Lower leg skin (tissue), 4 donors: ENCODE measurements around the gene GLIPR2. TPM values are rescaled to one million over a fixed set of nuclear protein-coding genes. Genes with fewer than 3 reads are reported as not detected.

Source experiments
- DNase-seq, 2 donors: peaks; one replicate each; pipeline ENCODE4 v3.0.0-alpha.2; 2019; ENCODE audit warnings: low spot score in 2 of 2
- H3K4me3 ChIP-seq: fragments of 200-600 bp; sonication (generic); 2 replicates; pipeline ENCODE4 v1.5.1; 2017; ENCODE audit warnings: mild to moderate bottlenecking, low read depth; ENCODE audit not compliant: poor library complexity, severe bottlenecking
- POLR2A ChIP-seq, 2 donors: fragments of 450-650 bp; IDR thresholded peaks; one replicate each; pipeline ENCODE4 v1.6.1; 2016 to 2017; ENCODE audit warnings: antibody characterized with exemption in 2 of 2, mild to moderate bottlenecking in 1 of 2, moderate library complexity in 1 of 2
- WGBS, 2 donors: methylation state at CpG; one replicate each; pipeline ENCODE4 v1.1.5; 2018; 5-methylcytosine and 5-hydroxymethylcytosine counted together
- intact Hi-C: fragments of 100-400 bp; cut with DNase I; formaldehyde crosslinking; loops from one replicate; pipeline ENCODE4 v1.15.0; 2023; ENCODE audit warnings: low total_unique reads
- total RNA-seq, 4 donors: library from RNA; depleted of rRNA; stranded (reverse); fragments of >200 nt; gene quantifications; one replicate each; pipeline ENCODE4 v1.1.0, GENCODE V29; 2016
- TF ChIP-seq, protein P1 (sequence below), 3 donors: fragments of 450-650 bp; IDR thresholded peaks; one replicate each; pipeline ENCODE4 v1.5.1; 2016; ENCODE audit warnings: antibody characterized with exemption in 3 of 3, mild to moderate bottlenecking in 3 of 3, moderate library complexity in 2 of 3

Gene GLIPR2
- total RNA-seq, 4 donors from 2014 or later: 5.2 to 10.1 (median 6.5) TPM

DNA sequence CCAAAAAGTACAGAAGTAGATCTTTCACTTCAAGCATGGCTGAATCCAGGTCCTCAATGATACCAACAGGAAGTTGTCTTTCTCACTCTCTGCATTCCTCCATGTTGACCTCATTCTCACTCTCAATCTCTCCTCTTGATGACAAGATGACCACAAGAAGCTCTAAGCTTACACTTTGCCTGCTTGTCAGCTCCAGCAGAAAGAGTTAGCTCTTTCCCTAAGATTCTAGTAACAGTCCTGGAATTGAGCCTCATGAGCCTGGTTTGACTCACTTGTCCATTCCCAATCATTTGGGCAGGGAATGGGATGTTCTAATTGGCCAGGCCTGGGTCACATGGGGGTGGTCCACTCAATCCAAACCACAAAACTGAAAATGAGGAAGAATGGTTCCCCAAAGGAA is 50.9 kb downstream of the GLIPR2 start:
- TF ChIP-seq POLR2A (IDR thresholded peaks at IDR 0.05): no peak
- TF ChIP-seq, protein P1, sequence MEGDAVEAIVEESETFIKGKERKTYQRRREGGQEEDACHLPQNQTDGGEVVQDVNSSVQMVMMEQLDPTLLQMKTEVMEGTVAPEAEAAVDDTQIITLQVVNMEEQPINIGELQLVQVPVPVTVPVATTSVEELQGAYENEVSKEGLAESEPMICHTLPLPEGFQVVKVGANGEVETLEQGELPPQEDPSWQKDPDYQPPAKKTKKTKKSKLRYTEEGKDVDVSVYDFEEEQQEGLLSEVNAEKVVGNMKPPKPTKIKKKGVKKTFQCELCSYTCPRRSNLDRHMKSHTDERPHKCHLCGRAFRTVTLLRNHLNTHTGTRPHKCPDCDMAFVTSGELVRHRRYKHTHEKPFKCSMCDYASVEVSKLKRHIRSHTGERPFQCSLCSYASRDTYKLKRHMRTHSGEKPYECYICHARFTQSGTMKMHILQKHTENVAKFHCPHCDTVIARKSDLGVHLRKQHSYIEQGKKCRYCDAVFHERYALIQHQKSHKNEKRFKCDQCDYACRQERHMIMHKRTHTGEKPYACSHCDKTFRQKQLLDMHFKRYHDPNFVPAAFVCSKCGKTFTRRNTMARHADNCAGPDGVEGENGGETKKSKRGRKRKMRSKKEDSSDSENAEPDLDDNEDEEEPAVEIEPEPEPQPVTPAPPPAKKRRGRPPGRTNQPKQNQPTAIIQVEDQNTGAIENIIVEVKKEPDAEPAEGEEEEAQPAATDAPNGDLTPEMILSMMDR (IDR thresholded peaks at IDR 0.05): no peak
- intact Hi-C loops: no loop called here
- DNase-seq: no peak
- no peak overlapping the region for H3K4me3 ChIP-seq

DNA sequence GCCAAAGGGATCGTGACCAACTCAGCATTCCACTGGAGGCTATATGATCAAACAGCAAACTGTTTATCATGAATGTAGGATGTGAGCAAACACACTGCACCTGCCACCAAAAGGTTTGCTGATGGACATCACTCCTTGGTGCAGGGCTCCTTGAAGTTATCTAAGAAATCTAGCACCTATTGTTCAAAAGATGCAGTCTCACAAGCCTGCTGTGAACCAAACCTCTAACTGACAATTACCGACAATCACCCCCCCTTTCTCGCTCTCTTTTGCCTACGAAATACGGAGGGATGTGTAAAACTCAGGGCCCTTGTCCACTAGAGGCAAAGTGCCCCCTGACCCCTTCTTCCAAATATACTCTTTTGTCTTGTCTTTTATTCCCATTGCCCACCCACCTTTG is 51.7 kb downstream of the GLIPR2 start:
- 90 to 94% methylated on average over 5 of the region's 5 CpGs for WGBS, 2 donors
- TF ChIP-seq POLR2A (IDR thresholded peaks at IDR 0.05): no peak
- TF ChIP-seq, protein P1 (IDR thresholded peaks at IDR 0.05): no peak
- intact Hi-C loops: no loop called here
- no peak overlapping the region for H3K4me3 ChIP-seq
- DNase-seq: no peak

DNA sequence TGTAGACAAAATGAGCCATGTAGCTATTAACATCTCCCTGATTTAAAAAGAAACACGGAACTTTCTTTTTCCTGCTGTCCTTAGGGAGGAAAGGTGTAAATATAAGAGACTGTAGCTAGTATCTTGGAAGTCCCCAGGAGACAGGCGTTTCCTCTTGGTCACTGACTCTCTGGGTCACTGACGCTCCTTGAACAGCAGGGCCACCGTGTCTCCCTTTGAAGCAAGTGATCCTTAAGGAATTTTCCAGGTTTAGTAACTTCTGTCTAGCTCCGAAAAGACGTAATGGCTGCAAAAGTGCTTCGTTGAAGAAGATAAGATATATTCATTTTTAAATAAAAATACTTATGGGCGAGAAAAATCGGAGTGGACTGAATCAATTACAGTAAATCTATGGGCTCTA is 53.4 kb downstream of the GLIPR2 start:
- intact Hi-C loops: no loop called here
- DNase-seq: no peak
- WGBS, 2 donors: 6 to 12% methylated on average over 9 of the region's 9 CpGs
- H3K4me3 ChIP-seq: no peak overlapping the region
- no peak for TF ChIP-seq POLR2A (IDR thresholded peaks at IDR 0.05)
- TF ChIP-seq, protein P1 (IDR thresholded peaks at IDR 0.05): no peak

DNA sequence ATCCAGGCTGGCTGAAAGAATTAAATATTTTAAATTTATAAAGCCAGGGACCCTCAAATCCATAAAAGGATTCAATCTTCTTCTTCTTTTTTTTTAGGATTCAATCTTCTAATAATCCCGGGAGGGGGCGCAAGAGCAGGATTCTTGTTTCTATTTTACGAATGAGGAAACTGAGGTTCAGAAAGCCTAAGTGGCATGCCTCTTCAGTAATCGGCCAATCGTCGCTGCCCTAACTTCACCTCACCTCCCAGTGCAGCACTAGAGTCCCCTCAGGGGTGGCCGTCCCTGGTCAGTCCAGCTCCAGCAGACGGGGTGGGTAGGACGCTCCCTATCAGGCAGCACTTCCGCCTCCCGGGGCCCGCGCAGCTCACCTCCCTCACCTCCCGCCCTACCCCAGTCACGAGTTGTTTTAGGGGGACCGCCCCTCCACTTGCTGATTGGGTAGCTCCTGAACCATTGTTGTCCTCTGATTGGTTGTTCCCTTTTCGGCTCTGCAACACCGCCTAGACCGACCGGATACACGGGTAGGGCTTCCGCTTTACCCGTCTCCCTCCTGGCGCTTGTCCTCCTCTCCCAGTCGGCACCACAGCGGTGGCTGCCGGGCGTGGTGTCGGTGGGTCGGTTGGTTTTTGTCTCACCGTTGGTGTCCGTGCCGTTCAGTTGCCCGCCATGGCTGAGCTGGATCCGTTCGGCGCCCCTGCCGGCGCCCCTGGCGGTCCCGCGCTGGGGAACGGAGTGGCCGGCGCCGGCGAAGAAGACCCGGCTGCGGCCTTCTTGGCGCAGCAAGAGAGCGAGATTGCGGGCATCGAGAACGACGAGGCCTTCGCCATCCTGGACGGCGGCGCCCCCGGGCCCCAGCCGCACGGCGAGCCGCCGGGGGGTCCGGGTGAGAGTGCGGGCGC is 54.1 kb downstream of the GLIPR2 start, which contains the start of gene CLTA:
CLTA (plus strand) TSS at position 534 of the 902 bp plus-strand sequence; CDS start at position 670, 136 bp downstream.
- TF ChIP-seq POLR2A (IDR thresholded peaks at IDR 0.05): no peak
- TF ChIP-seq, protein P1 (IDR thresholded peaks at IDR 0.05): no peak
- H3K4me3 ChIP-seq: peak within 1 kb of the TSS; percentile 96
- DNase-seq: peak; percentile 99
- intact Hi-C loops: no loop called here
- WGBS, 2 donors: 0% methylated on average over 29 to 49 of the region's 68 CpGs

DNA sequence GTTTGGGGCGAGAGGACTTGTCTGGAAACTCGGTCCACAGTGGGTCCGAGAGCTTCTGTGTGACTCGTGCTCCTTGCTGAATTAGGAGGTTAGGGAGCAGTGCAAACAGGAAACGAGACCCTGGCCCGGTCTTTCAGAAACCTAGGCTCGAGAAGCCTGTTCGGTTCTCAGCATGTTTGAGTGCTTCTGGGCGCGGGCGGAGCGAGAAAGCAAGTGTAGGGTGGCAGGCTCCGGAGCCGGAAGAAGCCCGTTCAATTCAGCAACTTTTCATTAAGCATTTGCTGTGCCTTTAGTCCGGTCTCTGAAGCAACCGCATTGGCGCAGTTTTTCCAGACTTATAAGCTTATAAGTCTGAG is 54.7 kb downstream of the GLIPR2 start:
- 0% methylated on average over 15 to 18 of the region's 18 CpGs for WGBS, 2 donors
- no peak for TF ChIP-seq POLR2A (IDR thresholded peaks at IDR 0.05)
- TF ChIP-seq, protein P1 (IDR thresholded peaks at IDR 0.05): no peak
- peak overlapping the region; percentile 96 for H3K4me3 ChIP-seq
- intact Hi-C loops: no loop called here
- DNase-seq: peak in 1 of 2 donors; percentile 90
